T-cell (primary cell): Measurements from ENCODE around the gene RAP1GAP2. TPM values are rescaled to one million over a fixed set of nuclear protein-coding genes. Genes with fewer than 3 reads are reported as not detected.

Experiments used
- ATAC-seq, 4 experiments: fragments of 200-7000 bp in 3 of 4; fragments of 150-1000 bp in 1 of 4; cut with Tn5 transposase; replicated peaks in 1 of 4; 1 replicate in 3 of 4; 2 replicates in 1 of 4; pipeline ENCODE4 v1.10.0; 2021; ENCODE audit warnings: moderate library complexity in 3 of 4, mild to moderate bottlenecking in 2 of 4, moderate number of reproducible peaks in 1 of 4
- CTCF ChIA-PET, 2 donors: fragments of 300-600 bp; sonication (Branson Sonifier 250); formaldehyde crosslinking; loops; one replicate each; lab custom pipeline; 2022; ENCODE audit warnings: antibody characterized with exemption in 2 of 2; lab: Charles Lee
- POLR2A ChIA-PET, 2 donors: fragments of 300-600 bp; sonication (Branson Sonifier 250); formaldehyde crosslinking; loops; one replicate each; lab custom pipeline; 2022; ENCODE audit warnings: antibody characterized with exemption in 2 of 2; lab: Charles Lee
- DNase-seq, 35 experiments: peaks; one replicate each; pipeline versions ENCODE4 v3.0.0 to v3.0.0-alpha.2; 2013 to 2023
- H3K27ac ChIP-seq: one replicate; pipeline ENCODE4 v1.5.1; 2013; ENCODE audit warnings: low read length
- H3K27me3 ChIP-seq, 2 experiments: replicated peaks in 1 of 2; 1 replicate in 1 of 2; 2 replicates in 1 of 2; pipeline versions ENCODE4 v1.6.1 to v1.7.0; 2013; ENCODE audit warnings: low read length in 1 of 2, mixed read lengths in 1 of 2; ENCODE audit not compliant: control insufficient read depth in 2 of 2, insufficient read depth in 2 of 2; ENCODE audit errors: extremely low read depth in 1 of 2
- H3K36me3 ChIP-seq, 2 donors: 1 replicate in 1 of 2; 2 replicates in 1 of 2; pipeline versions ENCODE4 v1.6.1 to v1.7.0; 2013; ENCODE audit warnings: low read length in 1 of 2; ENCODE audit not compliant: control insufficient read depth in 2 of 2, insufficient read depth in 1 of 2; ENCODE audit errors: extremely low read depth in 1 of 2
- H3K4me1 ChIP-seq, 2 experiments: 1 replicate in 1 of 2; 2 replicates in 1 of 2; pipeline versions ENCODE4 v1.6.1 to v1.7.0; 2013; ENCODE audit warnings: low read length in 2 of 2, mixed read lengths in 1 of 2; ENCODE audit not compliant: insufficient read depth in 2 of 2, control insufficient read depth in 1 of 2; ENCODE audit errors: extremely low read depth in 1 of 2
- H3K4me3 ChIP-seq, 2 donors: 1 replicate in 1 of 2; 2 replicates in 1 of 2; pipeline versions ENCODE4 v1.5.1 to v1.7.0; 2013; ENCODE audit warnings: mild to moderate bottlenecking in 2 of 2, low read length in 1 of 2, moderate library complexity in 1 of 2; ENCODE audit not compliant: control insufficient read depth in 1 of 2; ENCODE audit errors: extremely low read depth in 1 of 2
- H3K9me3 ChIP-seq: 2 replicates; pipeline ENCODE4 v1.7.0; 2013
- H3K27ac Mint-ChIP-seq, 2 donors: one replicate each; pipeline ENCODE4 v1.8.0; 2020 to 2021; ENCODE audit warnings: mild to moderate bottlenecking in 2 of 2, mixed read lengths in 2 of 2
- H3K27me3 Mint-ChIP-seq, 2 donors: one replicate each; pipeline ENCODE4 v1.8.0; 2021 to 2022; ENCODE audit warnings: mixed read lengths in 2 of 2
- H3K36me3 Mint-ChIP-seq: one replicate; pipeline ENCODE4 v1.8.0; 2021; ENCODE audit warnings: mixed read lengths
- H3K4me1 Mint-ChIP-seq, 3 donors: one replicate each; pipeline ENCODE4 v1.8.0; 2020 to 2022; ENCODE audit warnings: mixed read lengths in 3 of 3, mild to moderate bottlenecking in 1 of 3
- H3K4me3 Mint-ChIP-seq, 3 donors: one replicate each; pipeline ENCODE4 v1.8.0; 2020 to 2022; ENCODE audit warnings: mild to moderate bottlenecking in 3 of 3, mixed read lengths in 3 of 3, moderate library complexity in 3 of 3
- H3K9me3 Mint-ChIP-seq, 3 donors: one replicate each; pipeline ENCODE4 v1.8.0; 2020 to 2022; ENCODE audit warnings: mixed read lengths in 3 of 3
- WGBS: methylation state at CpG from one replicate; pipeline ENCODE4 v1.1.5; 2013; ENCODE audit warnings: missing lambda C conversion rate; ENCODE audit not compliant: insufficient coverage; 5-methylcytosine and 5-hydroxymethylcytosine counted together
- total RNA-seq, 35 experiments: library from RNA in 6 of 35; stranded (reverse) in 6 of 35; fragments of 120-200 nt in 1 of 35; gene quantifications; one replicate each; pipeline versions ENCODE4 v1.2.1 to v1.2.4 and lab custom pipeline; 2013 to 2026

The RAP1GAP2 gene
- total RNA-seq, 5 donors from 2014 or later (not counting 1 experiment from before 2014, with no cell fraction given), result 8.0 to 77.7 (median 13.3) TPM

GRCh38 chr17:2957631-2958286 lies 161.5 kb downstream of the RAP1GAP2 start:
- Histone ChIP-seq H3K4me3 (no peak overlapping the region), H3K9me3 (no peaks in the 10 kb centered on the region), H3K27ac (no peak overlapping the region), H3K4me1 (peaks cover 2 to 14% of the 10 kb centered on the region in 2 experiments), H3K27me3 (peaks cover 0 to 3% of the 10 kb centered on the region in 2 experiments), H3K36me3 (peaks cover 0 to 7% of the 10 kb centered on the region in 2 donors)
- CTCF ChIA-PET, result no interaction called here
- POLR2A ChIA-PET, result no interaction called here
- peaks cover 10% of the 10 kb centered on the region for H3K36me3 Mint-ChIP-seq
- H3K27ac Mint-ChIP-seq, result no peak overlapping the region
- peaks cover 13 to 21% (median 16%) of the 10 kb centered on the region in 3 donors for H3K4me1 Mint-ChIP-seq
- H3K4me3 Mint-ChIP-seq, result no peak overlapping the region
- 98% methylated on average over 6 of the region's 12 CpGs for WGBS
- ATAC-seq, result no peak
- no peaks in the 10 kb centered on the region for H3K27me3 Mint-ChIP-seq
- no peaks in the 10 kb centered on the region for H3K9me3 Mint-ChIP-seq
- no peak for DNase-seq

GRCh38 chr17:2958706-2959222 lies 162.5 kb downstream of the RAP1GAP2 start:
- Histone ChIP-seq H3K36me3 (peaks cover 0 to 15% of the 10 kb centered on the region in 2 donors), H3K27ac (no peak overlapping the region), H3K4me3 (no peak overlapping the region), H3K27me3 (peaks cover 0 to 3% of the 10 kb centered on the region in 2 experiments), H3K9me3 (no peaks in the 10 kb centered on the region), H3K4me1 (peaks cover 2 to 14% of the 10 kb centered on the region in 2 experiments)
- DNase-seq, result no peak
- peaks cover 13 to 20% (median 16%) of the 10 kb centered on the region in 3 donors for H3K4me1 Mint-ChIP-seq
- no peaks in the 10 kb centered on the region for H3K27me3 Mint-ChIP-seq
- H3K27ac Mint-ChIP-seq, result no peak overlapping the region
- no peak overlapping the region for H3K4me3 Mint-ChIP-seq
- 98% methylated on average over 5 of the region's 10 CpGs for WGBS
- CTCF ChIA-PET, result no interaction called here
- POLR2A ChIA-PET, result interaction anchor here in 1 of 2 donors (0.7 kb wide), 1 partner anchor 13 kb away, joined by 3 read pairs; no protein-coding TSS in a partner anchor
- peaks cover 10% of the 10 kb centered on the region for H3K36me3 Mint-ChIP-seq
- H3K9me3 Mint-ChIP-seq, result no peaks in the 10 kb centered on the region
- no peak for ATAC-seq

GRCh38 chr17:2959371-2960130 lies 163.3 kb downstream of the RAP1GAP2 start:
- no peak for DNase-seq
- Mint-ChIP-seq H3K4me3 (no peak overlapping the region), H3K27ac (no peak overlapping the region), H3K9me3 (no peaks in the 10 kb centered on the region), H3K4me1 (peaks cover 13 to 18% (median 16%) of the 10 kb centered on the region in 3 donors), H3K27me3 (no peaks in the 10 kb centered on the region), H3K36me3 (peaks cover 10% of the 10 kb centered on the region)
- Histone ChIP-seq H3K4me3 (no peak overlapping the region), H3K9me3 (no peaks in the 10 kb centered on the region), H3K4me1 (peaks cover 2 to 14% of the 10 kb centered on the region in 2 experiments), H3K36me3 (peaks cover 0 to 20% of the 10 kb centered on the region in 2 donors), H3K27ac (no peak overlapping the region), H3K27me3 (peaks cover 0 to 3% of the 10 kb centered on the region in 2 experiments)
- CTCF ChIA-PET, result interaction anchor here in 1 of 2 donors (0.5 kb wide), 1 partner anchor 105 kb away, joined by 8 read pairs; no protein-coding TSS in a partner anchor
- no peak for ATAC-seq
- POLR2A ChIA-PET, result interaction anchor here in 1 of 2 donors (0.5 to 0.7 kb wide), 2 partner anchors 13 to 26 kb away, joined by 3 to 5 read pairs; no protein-coding TSS in a partner anchor
- WGBS, result 99% methylated on average over 10 of the region's 19 CpGs

- Mint-ChIP-seq H3K27me3 (no peaks in the 10 kb centered on the region), H3K36me3 (peaks cover 18% of the 10 kb centered on the region), H3K9me3 (no peaks in the 10 kb centered on the region), H3K27ac (no peak overlapping the region), H3K4me3 (no peak overlapping the region), H3K4me1 (peaks cover 0 to 2% (median 0%) of the 10 kb centered on the region in 3 donors)
- Histone ChIP-seq H3K27me3 (peaks cover 0 to 3% of the 10 kb centered on the region in 2 experiments), H3K4me1 (peaks cover 0 to 4% of the 10 kb centered on the region in 2 experiments), H3K9me3 (no peaks in the 10 kb centered on the region), H3K36me3 (peaks cover 7 to 38% of the 10 kb centered on the region in 2 donors), H3K4me3 (no peak overlapping the region), H3K27ac (no peak overlapping the region)
- no peak for DNase-seq
- POLR2A ChIA-PET, result no interaction called here
- ATAC-seq, result no peak
- CTCF ChIA-PET, result interaction anchor here in 1 of 2 donors (0.6 kb wide), 1 partner anchor 61 kb away, joined by 13 read pairs; no protein-coding TSS in a partner anchor
- 96% methylated on average over 3 of the region's 8 CpGs for WGBS
These were observed 165.2 kb downstream of the RAP1GAP2 start for GRCh38 chr17:2961446-2961845.

- no peaks in the 10 kb centered on the region for H3K27me3 Mint-ChIP-seq
- Histone ChIP-seq H3K4me3 (no peak overlapping the region), H3K4me1 (peaks cover 0 to 2% of the 10 kb centered on the region in 2 experiments), H3K9me3 (no peaks in the 10 kb centered on the region), H3K36me3 (peaks cover 7 to 44% of the 10 kb centered on the region in 2 donors), H3K27me3 (peaks cover 0 to 3% of the 10 kb centered on the region in 2 experiments), H3K27ac (no peak overlapping the region)
- no peaks in the 10 kb centered on the region for H3K4me1 Mint-ChIP-seq
- H3K27ac Mint-ChIP-seq, result no peak overlapping the region
- ATAC-seq (no peak), DNase-seq (no peak)
- POLR2A ChIA-PET, result no interaction called here
- no peak overlapping the region for H3K4me3 Mint-ChIP-seq
- CTCF ChIA-PET, result no interaction called here
- WGBS, result 94% methylated on average over 6 of the region's 7 CpGs
- no peaks in the 10 kb centered on the region for H3K9me3 Mint-ChIP-seq
- peaks cover 25% of the 10 kb centered on the region for H3K36me3 Mint-ChIP-seq
These were observed 166.0 kb downstream of the RAP1GAP2 start for GRCh38 chr17:2962236-2962635.

GRCh38 chr17:2962729-2963128 lies 166.5 kb downstream of the RAP1GAP2 start:
- H3K36me3 Mint-ChIP-seq, result peaks cover 30% of the 10 kb centered on the region
- 90% methylated on average over 12 of the region's 14 CpGs for WGBS
- Histone ChIP-seq H3K4me1 (peaks cover 0 to 2% of the 10 kb centered on the region in 2 experiments), H3K4me3 (no peak overlapping the region), H3K9me3 (no peaks in the 10 kb centered on the region), H3K27ac (no peak overlapping the region), H3K36me3 (peaks cover 10 to 48% of the 10 kb centered on the region in 2 donors), H3K27me3 (peaks cover 0 to 3% of the 10 kb centered on the region in 2 experiments)
- ChIA-PET POLR2A (no interaction called here), CTCF (no interaction called here)
- no peak overlapping the region for H3K27ac Mint-ChIP-seq
- DNase-seq, result no peak
- no peak overlapping the region for H3K4me3 Mint-ChIP-seq
- no peaks in the 10 kb centered on the region for H3K4me1 Mint-ChIP-seq
- no peaks in the 10 kb centered on the region for H3K27me3 Mint-ChIP-seq
- no peaks in the 10 kb centered on the region for H3K9me3 Mint-ChIP-seq
- no peak for ATAC-seq
